GM13977 (cell line): ENCODE results near the gene ARL14EPL.

Source experiments
- DNase-seq: peaks from one replicate; pipeline ENCODE4 v3.0.0; 2012; ENCODE audit warnings: low spot score
- in situ Hi-C: fragments of 300-500 bp; cut with MboI; formaldehyde crosslinking; loops from one replicate; pipeline ENCODE4 v1.12.0; 2022; ENCODE audit warnings: low sequenced_read_pairs, low pct_unique_long_range_greater_than_20kb, mixed read lengths, inconsistent platforms; ENCODE audit not compliant: unreplicated experiment
- TF ChIP-seq, protein P1 (sequence below): IDR thresholded peaks from 2 replicates; pipeline ENCODE4 v1.5.1; 2012; ENCODE audit warnings: mild to moderate bottlenecking, control low read depth; ENCODE audit not compliant: insufficient read depth; ENCODE audit errors: extremely low read depth, missing control alignments

Gene ARL14EPL

DNA sequence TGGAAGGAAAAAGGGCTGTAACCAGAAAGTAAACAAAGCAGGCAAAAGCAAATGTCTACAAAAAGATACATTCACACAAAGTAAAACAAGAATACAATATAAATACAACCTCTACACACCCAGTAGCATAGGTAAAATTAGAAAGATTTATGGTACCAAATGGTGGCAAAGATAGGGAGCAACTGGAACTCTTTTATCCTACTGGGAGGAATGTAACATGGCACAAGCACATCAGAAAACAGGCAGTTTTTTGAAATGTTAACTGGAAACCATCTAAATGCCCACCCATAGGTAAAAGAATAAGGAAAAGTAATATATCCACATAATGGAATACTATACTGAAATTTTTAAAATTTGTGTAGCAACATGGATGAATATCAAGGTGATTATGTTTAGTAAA, 8.7 kb upstream of the ARL14EPL start:
- TF ChIP-seq, protein P1, sequence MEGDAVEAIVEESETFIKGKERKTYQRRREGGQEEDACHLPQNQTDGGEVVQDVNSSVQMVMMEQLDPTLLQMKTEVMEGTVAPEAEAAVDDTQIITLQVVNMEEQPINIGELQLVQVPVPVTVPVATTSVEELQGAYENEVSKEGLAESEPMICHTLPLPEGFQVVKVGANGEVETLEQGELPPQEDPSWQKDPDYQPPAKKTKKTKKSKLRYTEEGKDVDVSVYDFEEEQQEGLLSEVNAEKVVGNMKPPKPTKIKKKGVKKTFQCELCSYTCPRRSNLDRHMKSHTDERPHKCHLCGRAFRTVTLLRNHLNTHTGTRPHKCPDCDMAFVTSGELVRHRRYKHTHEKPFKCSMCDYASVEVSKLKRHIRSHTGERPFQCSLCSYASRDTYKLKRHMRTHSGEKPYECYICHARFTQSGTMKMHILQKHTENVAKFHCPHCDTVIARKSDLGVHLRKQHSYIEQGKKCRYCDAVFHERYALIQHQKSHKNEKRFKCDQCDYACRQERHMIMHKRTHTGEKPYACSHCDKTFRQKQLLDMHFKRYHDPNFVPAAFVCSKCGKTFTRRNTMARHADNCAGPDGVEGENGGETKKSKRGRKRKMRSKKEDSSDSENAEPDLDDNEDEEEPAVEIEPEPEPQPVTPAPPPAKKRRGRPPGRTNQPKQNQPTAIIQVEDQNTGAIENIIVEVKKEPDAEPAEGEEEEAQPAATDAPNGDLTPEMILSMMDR = no peak
- DNase-seq = no peak
- in situ Hi-C loops = no loop called here

DNA sequence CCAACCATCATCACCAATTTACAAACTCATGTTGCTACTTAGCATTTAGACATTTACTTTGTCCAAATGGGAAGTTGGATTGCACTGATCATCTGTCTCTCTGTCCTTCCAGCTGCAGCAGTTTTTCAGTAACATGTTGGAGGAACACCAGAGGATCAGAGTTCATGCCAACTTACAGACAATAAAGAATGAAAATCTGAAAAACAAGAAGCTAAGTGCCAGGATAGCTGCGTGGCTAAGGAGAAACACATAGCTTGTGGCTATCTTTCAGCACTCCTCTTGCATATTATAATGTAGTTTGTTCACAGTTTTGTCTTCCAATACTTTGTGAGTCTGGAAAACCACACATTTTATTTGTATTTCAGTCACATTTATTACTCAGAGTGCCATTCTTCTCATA, 6.4 kb upstream of the ARL14EPL start:
- no peak for DNase-seq
- in situ Hi-C loops = no loop called here
- TF ChIP-seq, protein P1 = no peak

DNA sequence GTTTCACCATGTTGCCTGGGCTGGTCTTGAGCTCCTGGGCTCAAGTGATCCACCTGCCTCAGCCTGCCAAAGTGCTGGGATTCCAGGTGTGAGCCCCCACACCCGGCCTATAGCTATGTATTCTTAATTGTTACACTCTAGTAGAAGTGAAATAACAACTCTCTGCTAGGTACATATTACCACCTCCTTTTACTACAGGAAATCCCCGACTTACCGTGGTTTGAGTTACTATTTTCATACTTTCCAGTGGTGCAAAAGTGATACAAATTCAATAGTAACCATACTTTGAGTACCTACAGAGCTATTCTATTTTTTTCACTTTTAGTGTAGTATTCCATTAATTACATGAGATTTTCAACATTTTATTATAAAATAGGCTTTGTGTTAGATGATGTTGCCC, 719 bp downstream of the ARL14EPL start:
- in situ Hi-C loops = no loop called here
- TF ChIP-seq, protein P1 = no peak
- no peak for DNase-seq

DNA sequence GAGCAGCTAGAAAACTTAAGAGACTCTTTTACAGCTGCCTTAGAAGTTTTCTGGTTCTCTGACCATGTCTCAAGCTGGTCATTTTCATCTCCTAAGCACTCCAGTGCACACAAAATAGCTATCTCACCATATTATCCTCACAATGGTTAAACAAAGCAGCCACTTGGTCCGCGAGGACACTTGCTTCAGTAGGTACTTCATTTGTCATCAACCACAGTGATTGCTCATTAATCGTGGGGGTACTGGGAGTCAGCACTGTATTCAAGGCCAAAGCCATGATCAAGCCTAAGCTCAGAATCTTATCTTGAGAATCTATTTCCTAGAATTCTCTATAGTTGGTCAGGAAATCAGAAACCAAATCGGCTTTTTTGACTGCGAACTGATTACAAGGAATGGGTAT, 2.9 kb downstream of the ARL14EPL start:
- in situ Hi-C loops = no loop called here
- no peak for DNase-seq
- TF ChIP-seq, protein P1 = no peak

DNA sequence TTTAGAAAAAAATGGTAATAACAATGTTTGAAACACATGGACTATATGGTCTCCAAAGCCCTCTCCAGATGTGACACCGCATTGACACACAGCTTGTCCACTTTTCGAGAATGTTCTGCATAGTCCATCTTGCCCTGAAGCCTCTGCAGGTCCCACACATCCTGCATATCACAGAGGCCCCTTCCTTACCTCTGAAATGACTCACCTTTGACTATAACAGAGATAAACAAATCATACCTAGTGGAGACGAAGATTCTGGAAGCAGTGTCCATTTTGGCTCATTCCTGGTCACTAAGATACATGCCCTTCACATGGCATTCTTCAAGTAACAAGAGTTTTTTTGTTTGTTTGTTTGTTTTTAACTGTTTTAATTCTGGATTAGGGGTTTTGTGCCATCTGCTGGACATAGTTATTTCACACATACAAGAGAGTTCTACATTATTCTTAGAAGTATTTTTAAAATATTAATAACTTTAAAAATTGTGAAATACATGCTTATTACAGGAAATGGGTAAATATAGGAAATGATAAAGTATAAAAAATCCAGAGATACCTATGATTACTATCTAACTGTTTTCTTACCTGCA, 5.1 kb downstream of the ARL14EPL start:
- TF ChIP-seq, protein P1 = peak; percentile 19
- no peak for DNase-seq

DNA sequence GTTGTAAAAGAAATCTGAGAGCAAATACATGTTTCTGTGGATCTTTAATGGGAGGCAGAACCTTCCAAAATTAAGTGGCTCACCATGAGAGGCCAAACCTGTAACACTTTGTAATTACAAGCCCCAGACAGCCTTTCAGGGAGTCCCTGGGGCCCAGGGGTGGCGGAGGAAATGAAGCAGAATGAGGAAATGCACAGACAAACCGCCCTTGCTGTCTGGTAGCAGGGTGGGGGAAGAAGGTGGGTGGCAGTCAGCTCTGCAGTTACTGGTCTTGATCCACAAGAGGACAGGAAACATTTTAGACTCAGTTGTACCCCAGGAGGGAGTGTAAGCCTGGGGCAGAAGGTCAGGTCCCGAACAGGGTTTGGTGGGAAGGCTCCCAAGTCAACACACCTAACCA, 6.5 kb downstream of the ARL14EPL start:
- peak; percentile 34 for DNase-seq
- in situ Hi-C loops = no loop called here
- TF ChIP-seq, protein P1 = no peak

More for the DNA sequence above, 5.1 kb downstream of the ARL14EPL start:
- in situ Hi-C loops = no loop called here
